Frontal cortex (tissue), 4 donors: Measurements from ENCODE around the gene TMTC2. TPM values are rescaled to one million over a fixed set of nuclear protein-coding genes. Genes with fewer than 3 reads are reported as not detected.
"Not testable (repeated sequence)": the region's sequence is repeated elsewhere in the genome, so short reads cannot be mapped to it uniquely, and the experiment has no call there.

Experiments used
- DNase-seq, 2 donors: peaks; one replicate each; pipeline ENCODE4 v3.0.0; 2012; ENCODE audit warnings: low spot score in 2 of 2
- FAIRE-seq: peaks from 2 replicates; lab custom pipeline; 2012; peaks lifted over from hg19 to GRCh38; lab: Jason Lieb, UNC
- total RNA-seq: library from RNA; depleted of rRNA; stranded (reverse); fragments of >200 nt; gene quantifications from one replicate; pipeline ENCODE4 v1.2.3, GENCODE V29; 2014
- donor health status: control.
- donor health status: control.
- donor health status: control.

Gene TMTC2
- total RNA-seq, 1 donor from 2014 or later = 15.9 TPM

- FAIRE-seq (no peak), DNase-seq (no peak)
These were observed 145.4 kb downstream of the TMTC2 start for GRCh38 chr12:82832096-82832495.

- FAIRE-seq = no peak
- no peak for DNase-seq
These were observed 146.3 kb downstream of the TMTC2 start for GRCh38 chr12:82832981-82833380.

GRCh38 chr12:82833481-82833880 is 146.8 kb downstream of the TMTC2 start:
- no peak for FAIRE-seq
- DNase-seq = no peak

- DNase-seq (no peak), FAIRE-seq (no peak)
These were observed 148.5 kb downstream of the TMTC2 start for GRCh38 chr12:82835217-82835616.

GRCh38 chr12:82838131-82838551 is 151.4 kb downstream of the TMTC2 start:
- peak; percentile 49 for FAIRE-seq
- peak in 1 of 2 donors; percentile 7 for DNase-seq

- no peak for DNase-seq
- FAIRE-seq = no peak
These were observed 152.1 kb downstream of the TMTC2 start for GRCh38 chr12:82838827-82839226.

- no peak for FAIRE-seq
These were observed 153.1 kb downstream of the TMTC2 start for GRCh38 chr12:82839796-82840195.

GRCh38 chr12:82841487-82841904 is 154.8 kb downstream of the TMTC2 start:
- FAIRE-seq (no peak), DNase-seq (no peak)

More at GRCh38 chr12:82839796-82840195, 153.1 kb downstream of the TMTC2 start:
- DNase-seq = no peak

GRCh38 chr12:82842480-82842879 is 155.8 kb downstream of the TMTC2 start:
- no peak for FAIRE-seq
- DNase-seq = no peak

- not testable (repeated sequence) for FAIRE-seq, DNase-seq
These were observed 158.4 kb downstream of the TMTC2 start for GRCh38 chr12:82845076-82845475.

- DNase-seq (no peak), FAIRE-seq (no peak)
These were observed 162.1 kb downstream of the TMTC2 start for GRCh38 chr12:82848845-82849244.

- FAIRE-seq (no peak), DNase-seq (no peak)
These were observed 165.8 kb downstream of the TMTC2 start for GRCh38 chr12:82852529-82852928.

- FAIRE-seq (no peak), DNase-seq (no peak)
These were observed 169.2 kb downstream of the TMTC2 start for GRCh38 chr12:82855872-82856271.

- DNase-seq (no peak), FAIRE-seq (no peak)
These were observed 170.6 kb downstream of the TMTC2 start for GRCh38 chr12:82857276-82857675.

- DNase-seq (no peak), FAIRE-seq (no peak)
These were observed 171.3 kb downstream of the TMTC2 start for GRCh38 chr12:82857911-82858533.

- FAIRE-seq = no peak
These were observed 171.8 kb downstream of the TMTC2 start for GRCh38 chr12:82858534-82858917.

GRCh38 chr12:82862069-82862841 is 175.5 kb downstream of the TMTC2 start:
- DNase-seq = no peak
- FAIRE-seq = peak; percentile 15

More at GRCh38 chr12:82858534-82858917, 171.8 kb downstream of the TMTC2 start:
- no peak for DNase-seq

GRCh38 chr12:82862876-82863649 is 176.4 kb downstream of the TMTC2 start:
- DNase-seq = no peak
- no peak for FAIRE-seq

GRCh38 chr12:82866227-82866775 is 179.6 kb downstream of the TMTC2 start:
- FAIRE-seq (no peak), DNase-seq (no peak)

- FAIRE-seq = no peak
These were observed 180.2 kb downstream of the TMTC2 start for GRCh38 chr12:82866946-82867345.

More at GRCh38 chr12:82866946-82867345, 180.2 kb downstream of the TMTC2 start:
- no peak for DNase-seq
